Naive thymus-derived CD4-positive, alpha-beta T cell (primary cell): ENCODE measurements around the gene NLGN4X. TPM values are rescaled to one million over a fixed set of nuclear protein-coding genes. Genes with fewer than 3 reads are reported as not detected.

Experiments used
- ATAC-seq: fragments of 150-1000 bp; cut with Tn5 transposase; 2 replicates; pipeline ENCODE4 v1.10.0; 2021; ENCODE audit warnings: mild to moderate bottlenecking, moderate library complexity
- CTCF ChIA-PET: fragments of 350-600 bp; sonication (Branson Sonifier 250); formaldehyde crosslinking; loops from one replicate; lab custom pipeline; 2021; ENCODE audit warnings: antibody characterized with exemption; lab: Charles Lee
- POLR2A ChIA-PET: fragments of 350-600 bp; sonication (Branson Sonifier 250); formaldehyde crosslinking; loops from one replicate; lab custom pipeline; 2021; ENCODE audit warnings: antibody characterized with exemption, inconsistent platforms; lab: Charles Lee
- DNase-seq, 9 donors: peaks; one replicate each; pipeline versions ENCODE4 v3.0.0 to v3.0.0-alpha.2; 2020 to 2022; ENCODE audit warnings: mixed read lengths in 1 of 9
- H3K27ac ChIP-seq: one replicate; pipeline ENCODE4 v1.7.0; 2013; ENCODE audit warnings: mild to moderate bottlenecking, low read depth, low read length, moderate library complexity
- H3K27me3 ChIP-seq, 2 donors: one replicate each; pipeline ENCODE4 v1.7.0; 2013; ENCODE audit warnings: low read length in 2 of 2, mild to moderate bottlenecking in 2 of 2, moderate library complexity in 2 of 2; ENCODE audit not compliant: control insufficient read depth in 2 of 2, insufficient read depth in 2 of 2
- H3K36me3 ChIP-seq, 3 experiments: 1 replicate in 2 of 3; 2 replicates in 1 of 3; pipeline ENCODE4 v1.7.0; 2013; ENCODE audit warnings: low read length in 3 of 3, mild to moderate bottlenecking in 3 of 3, moderate library complexity in 1 of 3; ENCODE audit not compliant: insufficient read depth in 3 of 3, control insufficient read depth in 2 of 3
- H3K4me1 ChIP-seq, 2 donors: one replicate each; pipeline ENCODE4 v1.7.0; 2013; ENCODE audit warnings: low read length in 2 of 2, mild to moderate bottlenecking in 2 of 2, moderate library complexity in 1 of 2; ENCODE audit not compliant: control insufficient read depth in 2 of 2, insufficient read depth in 2 of 2
- H3K4me3 ChIP-seq: 2 replicates; pipeline ENCODE4 v1.7.0; 2013; ENCODE audit warnings: mild to moderate bottlenecking, low read length
- H3K9me3 ChIP-seq, 3 experiments: 1 replicate in 2 of 3; 2 replicates in 1 of 3; pipeline ENCODE4 v1.7.0; 2013; ENCODE audit warnings: low read length in 3 of 3; ENCODE audit not compliant: control insufficient read depth in 2 of 3
- H3K27ac Mint-ChIP-seq, 9 donors: one replicate each; pipeline ENCODE4 v1.8.0; 2020 to 2022; ENCODE audit warnings: mixed read lengths in 9 of 9, mild to moderate bottlenecking in 8 of 9, moderate library complexity in 5 of 9, inconsistent platforms in 2 of 9
- H3K27me3 Mint-ChIP-seq, 5 donors: one replicate each; pipeline ENCODE4 v1.8.0; 2021 to 2022; ENCODE audit warnings: mixed read lengths in 5 of 5, mild to moderate bottlenecking in 1 of 5
- H3K36me3 Mint-ChIP-seq, 5 donors: one replicate each; pipeline ENCODE4 v1.8.0; 2020 to 2022; ENCODE audit warnings: mixed read lengths in 5 of 5, mild to moderate bottlenecking in 3 of 5, inconsistent platforms in 1 of 5
- H3K4me1 Mint-ChIP-seq, 7 donors: one replicate each; pipeline ENCODE4 v1.8.0; 2020 to 2022; ENCODE audit warnings: mixed read lengths in 7 of 7, mild to moderate bottlenecking in 3 of 7, inconsistent platforms in 1 of 7
- H3K4me3 Mint-ChIP-seq, 10 donors: one replicate each; pipeline ENCODE4 v1.8.0; 2020 to 2022; ENCODE audit warnings: mild to moderate bottlenecking in 10 of 10, mixed read lengths in 10 of 10, moderate library complexity in 6 of 10, inconsistent platforms in 2 of 10
- H3K9me3 Mint-ChIP-seq, 11 donors: one replicate each; pipeline ENCODE4 v1.8.0; 2020 to 2022; ENCODE audit warnings: mixed read lengths in 11 of 11, mild to moderate bottlenecking in 4 of 11, inconsistent platforms in 1 of 11, moderate library complexity in 1 of 11
- intact Hi-C, 2 donors: fragments of 100-400 bp; cut with micrococcal nuclease; formaldehyde crosslinking; loops; one replicate each; pipeline ENCODE4 v1.15.1; 2023
- polyA plus RNA-seq, 2 donors: library from polyadenylated mRNA; unstranded; fragments of 300-500 nt; fragmentation: Illumina TruSeq; gene quantifications; one replicate each; pipeline ENCODE4 v1.2.3, GENCODE V29; 2021
- total RNA-seq, 6 experiments: library from RNA in 5 of 6; stranded (reverse) in 5 of 6; gene quantifications; 1 replicate in 5 of 6; 2 replicates in 1 of 6; pipeline ENCODE4 v1.2.3 and lab custom pipeline; 2021 to 2026

NLGN4X gene
- total and polyA plus RNA-seq, 7 experiments from 2014 or later: 0.17 TPM; not detected in 6

DNA sequence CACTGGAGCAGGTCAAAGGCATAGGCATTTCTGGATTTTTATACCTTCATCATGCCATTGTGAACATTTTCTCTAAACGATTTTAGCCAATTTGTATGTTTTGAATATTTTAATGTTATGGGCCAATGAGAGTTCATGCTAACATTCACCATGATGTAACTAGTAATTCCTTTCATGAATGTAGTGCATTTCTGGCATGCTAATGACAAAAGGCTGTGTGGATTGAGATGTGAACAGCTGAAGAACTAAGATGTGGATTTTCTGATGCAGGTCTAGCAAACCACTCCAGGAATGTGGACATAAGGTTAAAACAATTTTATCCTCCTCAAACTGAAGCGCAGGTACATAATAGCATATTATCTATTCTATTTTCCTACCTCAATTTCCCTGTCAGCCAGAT lies 269.4 kb downstream of the NLGN4X start:
- Mint-ChIP-seq H3K27ac (no peak overlapping the region), H3K4me3 (no peak overlapping the region), H3K36me3 (no peaks in the 10 kb centered on the region), H3K4me1 (no peaks in the 10 kb centered on the region), H3K9me3 (peaks cover 0 to 2% (median 0%) of the 10 kb centered on the region in 11 donors), H3K27me3 (peaks cover 0 to 4% (median 0%) of the 10 kb centered on the region in 5 donors)
- CTCF ChIA-PET: no interaction called here
- ATAC-seq: no peak
- POLR2A ChIA-PET: no interaction called here
- intact Hi-C loops: no loop called here
- DNase-seq: no peak
- no peak overlapping the region for H3K27ac ChIP-seq
- no peaks in the 10 kb centered on the region for H3K4me1 ChIP-seq
- H3K36me3 ChIP-seq: no peaks in the 10 kb centered on the region
- H3K27me3 ChIP-seq: no peaks in the 10 kb centered on the region
- no peak overlapping the region for H3K4me3 ChIP-seq
- H3K9me3 ChIP-seq: no peaks in the 10 kb centered on the region

DNA sequence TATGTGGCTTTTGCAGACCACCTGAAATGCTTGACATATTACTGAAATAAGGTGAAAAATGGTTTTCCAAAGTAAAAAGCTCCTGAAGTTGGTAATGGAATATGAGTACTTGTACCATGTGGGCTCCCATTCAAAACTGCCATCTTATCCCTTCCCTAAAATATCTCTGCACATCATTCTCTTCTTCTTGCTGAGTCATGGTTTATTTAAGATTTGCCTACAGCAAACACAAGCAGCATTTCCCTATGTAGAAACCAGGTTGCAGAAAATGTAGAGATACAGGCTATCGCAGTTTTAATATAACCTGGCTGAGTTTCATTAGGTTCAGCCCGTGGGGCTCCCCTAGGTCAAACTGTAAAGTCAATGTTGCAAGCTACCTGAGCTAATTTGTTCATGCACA lies 270.1 kb downstream of the NLGN4X start:
- H3K4me3 Mint-ChIP-seq: no peak overlapping the region
- Histone ChIP-seq H3K36me3 (no peaks in the 10 kb centered on the region), H3K27me3 (no peaks in the 10 kb centered on the region), H3K4me3 (no peak overlapping the region), H3K27ac (no peak overlapping the region), H3K9me3 (no peaks in the 10 kb centered on the region), H3K4me1 (no peaks in the 10 kb centered on the region)
- no peak for DNase-seq
- intact Hi-C loops: no loop called here
- CTCF ChIA-PET: no interaction called here
- POLR2A ChIA-PET: no interaction called here
- H3K27ac Mint-ChIP-seq: no peak overlapping the region
- peaks cover 0 to 2% (median 0%) of the 10 kb centered on the region in 11 donors for H3K9me3 Mint-ChIP-seq
- no peaks in the 10 kb centered on the region for H3K36me3 Mint-ChIP-seq
- peaks cover 0 to 4% (median 0%) of the 10 kb centered on the region in 5 donors for H3K27me3 Mint-ChIP-seq
- ATAC-seq: no peak
- no peaks in the 10 kb centered on the region for H3K4me1 Mint-ChIP-seq

DNA sequence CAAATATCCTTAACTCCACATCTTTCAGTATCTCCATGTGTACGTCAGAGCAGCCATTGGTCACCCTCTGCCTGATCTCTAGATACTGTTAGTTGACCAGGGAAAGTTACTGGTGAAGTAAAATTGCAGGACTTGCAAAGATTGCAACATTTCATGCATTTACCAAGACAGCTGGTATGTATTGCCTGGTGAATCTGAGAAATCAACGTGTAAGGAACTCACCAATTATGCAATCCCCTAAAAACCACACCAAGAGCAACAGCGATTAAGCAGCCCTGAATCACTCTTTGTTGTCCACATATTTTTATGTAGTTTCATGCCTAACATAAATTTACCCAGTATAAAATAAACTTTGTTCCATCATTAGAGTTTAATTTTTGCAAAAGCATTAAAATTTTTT lies 271.2 kb downstream of the NLGN4X start:
- intact Hi-C loops: no loop called here
- ATAC-seq: no peak
- H3K27me3 Mint-ChIP-seq: peaks cover 0 to 4% (median 0%) of the 10 kb centered on the region in 5 donors

DNA sequence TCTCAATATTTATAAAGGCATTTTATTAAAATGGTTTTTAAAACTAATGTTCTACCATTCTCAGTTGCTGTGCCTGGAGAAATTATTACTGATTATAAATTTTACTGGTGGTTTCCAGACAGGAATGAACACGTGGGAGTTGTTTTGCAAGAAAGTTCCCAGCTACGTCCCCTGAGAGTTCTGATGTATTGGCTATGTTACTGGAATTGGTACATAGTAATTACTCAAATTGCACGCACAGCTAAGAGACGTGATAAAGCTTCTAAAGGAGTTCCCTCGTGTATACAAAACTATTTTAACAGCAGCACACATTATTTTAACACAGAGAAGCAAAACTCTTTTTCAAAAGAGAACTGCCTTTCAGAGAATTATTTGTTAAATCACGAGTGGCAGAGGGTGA lies 292.2 kb downstream of the NLGN4X start:
- ChIA-PET POLR2A (no interaction called here), CTCF (no interaction called here)
- H3K36me3 ChIP-seq: no peaks in the 10 kb centered on the region
- ATAC-seq (no peak), DNase-seq (no peak)
- no peak overlapping the region for H3K4me3 ChIP-seq
- intact Hi-C loops: no loop called here
- H3K27ac Mint-ChIP-seq: no peak overlapping the region
- no peaks in the 10 kb centered on the region for H3K9me3 ChIP-seq
- no peak overlapping the region for H3K27ac ChIP-seq
- H3K4me1 ChIP-seq: no peaks in the 10 kb centered on the region
- H3K4me1 Mint-ChIP-seq: no peaks in the 10 kb centered on the region
- H3K36me3 Mint-ChIP-seq: no peaks in the 10 kb centered on the region
- no peaks in the 10 kb centered on the region for H3K27me3 ChIP-seq
- H3K9me3 Mint-ChIP-seq: peaks cover 0 to 4% (median 0%) of the 10 kb centered on the region in 11 donors
- H3K27me3 Mint-ChIP-seq: no peaks in the 10 kb centered on the region
- H3K4me3 Mint-ChIP-seq: no peak overlapping the region

More for the DNA sequence above, 271.2 kb downstream of the NLGN4X start:
- no peaks in the 10 kb centered on the region for H3K36me3 Mint-ChIP-seq
- Histone ChIP-seq H3K27me3 (no peaks in the 10 kb centered on the region), H3K4me1 (no peaks in the 10 kb centered on the region), H3K9me3 (no peaks in the 10 kb centered on the region), H3K36me3 (no peaks in the 10 kb centered on the region), H3K27ac (no peak overlapping the region), H3K4me3 (no peak overlapping the region)
- no peak for DNase-seq
- no peak overlapping the region for H3K4me3 Mint-ChIP-seq
- no peaks in the 10 kb centered on the region for H3K4me1 Mint-ChIP-seq
- no peak overlapping the region for H3K27ac Mint-ChIP-seq
- CTCF ChIA-PET: no interaction called here
- peaks cover 0 to 2% (median 0%) of the 10 kb centered on the region in 11 donors for H3K9me3 Mint-ChIP-seq
- POLR2A ChIA-PET: no interaction called here

DNA sequence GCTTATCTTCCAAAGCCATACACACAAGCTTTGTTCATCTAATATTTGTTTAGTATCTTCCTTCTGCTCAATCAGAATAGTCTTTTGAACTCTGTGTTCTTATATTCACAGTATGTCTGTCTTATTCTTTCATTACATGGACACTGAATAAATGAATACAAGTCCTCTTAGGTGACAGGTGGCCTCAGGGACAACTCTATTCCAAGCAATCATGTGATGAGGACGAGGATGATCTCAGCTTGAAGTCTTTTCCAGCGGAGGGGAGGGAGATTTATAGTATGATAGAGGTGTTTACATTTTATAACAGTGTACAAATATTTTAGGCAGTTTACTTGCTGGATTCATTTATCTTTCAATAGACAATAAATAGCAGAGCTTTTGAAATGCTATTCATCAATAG lies 300.4 kb downstream of the NLGN4X start:
- Mint-ChIP-seq H3K27me3 (no peaks in the 10 kb centered on the region), H3K27ac (no peak overlapping the region)
- intact Hi-C loops: no loop called here

DNA sequence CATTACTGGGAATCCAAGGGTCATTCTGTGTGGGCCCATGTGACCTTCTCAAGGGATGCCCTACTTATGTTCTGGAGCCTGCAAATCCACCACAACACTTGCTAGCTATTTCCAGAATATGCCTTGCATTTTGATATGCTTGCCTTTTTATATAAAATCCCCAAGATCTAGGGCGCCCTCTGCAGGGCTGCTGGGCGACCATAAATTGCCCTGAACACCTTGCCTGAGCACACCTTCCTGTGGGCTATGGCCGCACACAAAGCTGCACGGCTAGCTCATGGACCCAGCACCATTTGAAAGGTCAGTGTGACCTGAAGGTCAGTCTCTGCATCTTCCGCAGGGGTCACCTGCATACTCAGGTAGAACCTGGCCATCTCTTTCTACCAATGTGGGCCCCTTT lies 311.7 kb downstream of the NLGN4X start:
- H3K27ac Mint-ChIP-seq: no peak overlapping the region
- H3K9me3 ChIP-seq: no peaks in the 10 kb centered on the region
- H3K27me3 Mint-ChIP-seq: no peaks in the 10 kb centered on the region
- no peaks in the 10 kb centered on the region for H3K36me3 Mint-ChIP-seq
- POLR2A ChIA-PET: no interaction called here
- no peak for ATAC-seq
- H3K27ac ChIP-seq: no peak overlapping the region
- H3K27me3 ChIP-seq: no peaks in the 10 kb centered on the region
- intact Hi-C loops: no loop called here
- H3K4me1 ChIP-seq: no peaks in the 10 kb centered on the region
- H3K4me1 Mint-ChIP-seq: no peaks in the 10 kb centered on the region
- DNase-seq: no peak
- CTCF ChIA-PET: no interaction called here
- no peak overlapping the region for H3K4me3 Mint-ChIP-seq
- no peak overlapping the region for H3K4me3 ChIP-seq
- no peaks in the 10 kb centered on the region for H3K36me3 ChIP-seq
- H3K9me3 Mint-ChIP-seq: peaks cover 0 to 12% (median 0%) of the 10 kb centered on the region in 11 donors

More for the DNA sequence above, 300.4 kb downstream of the NLGN4X start:
- H3K27ac ChIP-seq: no peak overlapping the region
- Mint-ChIP-seq H3K4me1 (no peaks in the 10 kb centered on the region), H3K36me3 (no peaks in the 10 kb centered on the region), H3K9me3 (peaks cover 0 to 4% (median 0%) of the 10 kb centered on the region in 11 donors), H3K4me3 (no peak overlapping the region)
- ChIA-PET CTCF (no interaction called here), POLR2A (no interaction called here)
- H3K9me3 ChIP-seq: no peaks in the 10 kb centered on the region
- ATAC-seq: no peak
- no peak overlapping the region for H3K4me3 ChIP-seq
- no peak for DNase-seq
- no peaks in the 10 kb centered on the region for H3K27me3 ChIP-seq
- no peaks in the 10 kb centered on the region for H3K4me1 ChIP-seq
- no peaks in the 10 kb centered on the region for H3K36me3 ChIP-seq

DNA sequence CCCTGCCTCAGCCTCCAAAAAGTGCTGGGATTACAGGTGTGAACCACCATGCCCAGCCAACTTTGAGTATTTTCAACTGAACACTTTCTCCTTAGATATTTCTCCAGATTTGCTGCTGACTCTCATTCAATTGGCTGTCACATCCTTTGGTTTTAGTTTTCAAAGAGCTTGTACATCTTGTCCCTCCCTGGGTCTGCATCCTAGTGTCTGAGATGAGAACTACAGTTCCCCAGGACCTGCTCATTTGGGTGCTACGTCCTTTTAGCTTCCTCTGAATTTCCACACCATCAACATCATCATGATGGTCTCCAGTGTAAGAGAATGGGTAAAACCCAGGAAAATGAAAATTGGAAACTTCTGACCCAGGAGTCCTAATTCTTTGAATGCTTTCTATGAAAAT lies 312.9 kb downstream of the NLGN4X start:
- H3K36me3 Mint-ChIP-seq: no peaks in the 10 kb centered on the region

More for the DNA sequence above, 312.9 kb downstream of the NLGN4X start:
- Histone ChIP-seq H3K4me3 (no peak overlapping the region), H3K36me3 (no peaks in the 10 kb centered on the region), H3K4me1 (no peaks in the 10 kb centered on the region), H3K27me3 (no peaks in the 10 kb centered on the region), H3K9me3 (no peaks in the 10 kb centered on the region), H3K27ac (no peak overlapping the region)
- Mint-ChIP-seq H3K27me3 (no peaks in the 10 kb centered on the region), H3K27ac (no peak overlapping the region), H3K9me3 (peaks cover 0 to 18% (median 0%) of the 10 kb centered on the region in 11 donors), H3K4me1 (no peaks in the 10 kb centered on the region), H3K4me3 (no peak overlapping the region)
- ATAC-seq (no peak), DNase-seq (no peak)
- intact Hi-C loops: no loop called here
- POLR2A ChIA-PET: no interaction called here
- CTCF ChIA-PET: no interaction called here
